T-cell (primary cell): ENCODE results near the gene SUGCT. TPM values are rescaled to one million over a fixed set of nuclear protein-coding genes. Genes with fewer than 3 reads are reported as not detected.

Source experiments
- ATAC-seq, 4 experiments: fragments of 200-7000 bp in 3 of 4; fragments of 150-1000 bp in 1 of 4; cut with Tn5 transposase; replicated peaks in 1 of 4; 1 replicate in 3 of 4; 2 replicates in 1 of 4; pipeline ENCODE4 v1.10.0; 2021; ENCODE audit warnings: moderate library complexity in 3 of 4, mild to moderate bottlenecking in 2 of 4, moderate number of reproducible peaks in 1 of 4
- CTCF ChIA-PET, 2 donors: fragments of 300-600 bp; sonication (Branson Sonifier 250); formaldehyde crosslinking; loops; one replicate each; lab custom pipeline; 2022; ENCODE audit warnings: antibody characterized with exemption in 2 of 2; lab: Charles Lee
- POLR2A ChIA-PET, 2 donors: fragments of 300-600 bp; sonication (Branson Sonifier 250); formaldehyde crosslinking; loops; one replicate each; lab custom pipeline; 2022; ENCODE audit warnings: antibody characterized with exemption in 2 of 2; lab: Charles Lee
- DNase-seq, 35 experiments: peaks; one replicate each; pipeline versions ENCODE4 v3.0.0 to v3.0.0-alpha.2; 2013 to 2023
- H3K27ac ChIP-seq: one replicate; pipeline ENCODE4 v1.5.1; 2013; ENCODE audit warnings: low read length
- H3K27me3 ChIP-seq, 2 experiments: replicated peaks in 1 of 2; 1 replicate in 1 of 2; 2 replicates in 1 of 2; pipeline versions ENCODE4 v1.6.1 to v1.7.0; 2013; ENCODE audit warnings: low read length in 1 of 2, mixed read lengths in 1 of 2; ENCODE audit not compliant: control insufficient read depth in 2 of 2, insufficient read depth in 2 of 2; ENCODE audit errors: extremely low read depth in 1 of 2
- H3K36me3 ChIP-seq, 2 donors: 1 replicate in 1 of 2; 2 replicates in 1 of 2; pipeline versions ENCODE4 v1.6.1 to v1.7.0; 2013; ENCODE audit warnings: low read length in 1 of 2; ENCODE audit not compliant: control insufficient read depth in 2 of 2, insufficient read depth in 1 of 2; ENCODE audit errors: extremely low read depth in 1 of 2
- H3K4me1 ChIP-seq, 2 experiments: 1 replicate in 1 of 2; 2 replicates in 1 of 2; pipeline versions ENCODE4 v1.6.1 to v1.7.0; 2013; ENCODE audit warnings: low read length in 2 of 2, mixed read lengths in 1 of 2; ENCODE audit not compliant: insufficient read depth in 2 of 2, control insufficient read depth in 1 of 2; ENCODE audit errors: extremely low read depth in 1 of 2
- H3K4me3 ChIP-seq, 2 donors: 1 replicate in 1 of 2; 2 replicates in 1 of 2; pipeline versions ENCODE4 v1.5.1 to v1.7.0; 2013; ENCODE audit warnings: mild to moderate bottlenecking in 2 of 2, low read length in 1 of 2, moderate library complexity in 1 of 2; ENCODE audit not compliant: control insufficient read depth in 1 of 2; ENCODE audit errors: extremely low read depth in 1 of 2
- H3K9me3 ChIP-seq: 2 replicates; pipeline ENCODE4 v1.7.0; 2013
- H3K27ac Mint-ChIP-seq, 2 donors: one replicate each; pipeline ENCODE4 v1.8.0; 2020 to 2021; ENCODE audit warnings: mild to moderate bottlenecking in 2 of 2, mixed read lengths in 2 of 2
- H3K27me3 Mint-ChIP-seq, 2 donors: one replicate each; pipeline ENCODE4 v1.8.0; 2021 to 2022; ENCODE audit warnings: mixed read lengths in 2 of 2
- H3K36me3 Mint-ChIP-seq: one replicate; pipeline ENCODE4 v1.8.0; 2021; ENCODE audit warnings: mixed read lengths
- H3K4me1 Mint-ChIP-seq, 3 donors: one replicate each; pipeline ENCODE4 v1.8.0; 2020 to 2022; ENCODE audit warnings: mixed read lengths in 3 of 3, mild to moderate bottlenecking in 1 of 3
- H3K4me3 Mint-ChIP-seq, 3 donors: one replicate each; pipeline ENCODE4 v1.8.0; 2020 to 2022; ENCODE audit warnings: mild to moderate bottlenecking in 3 of 3, mixed read lengths in 3 of 3, moderate library complexity in 3 of 3
- H3K9me3 Mint-ChIP-seq, 3 donors: one replicate each; pipeline ENCODE4 v1.8.0; 2020 to 2022; ENCODE audit warnings: mixed read lengths in 3 of 3
- WGBS: methylation state at CpG from one replicate; pipeline ENCODE4 v1.1.5; 2013; ENCODE audit warnings: missing lambda C conversion rate; ENCODE audit not compliant: insufficient coverage; 5-methylcytosine and 5-hydroxymethylcytosine counted together
- total RNA-seq, 35 experiments: library from RNA in 6 of 35; stranded (reverse) in 6 of 35; fragments of 120-200 nt in 1 of 35; gene quantifications; one replicate each; pipeline versions ENCODE4 v1.2.1 to v1.2.4 and lab custom pipeline; 2013 to 2026

SUGCT gene
- total RNA-seq, 5 donors from 2014 or later (not counting 1 experiment from before 2014, with no cell fraction given): 1.3 to 3.1 (median 2.3) TPM

GRCh38 chr7:40493609-40494051, 358.8 kb downstream of the SUGCT start:
- WGBS: no CpG with 5 or more reads among the region's 5 CpGs
- Histone ChIP-seq H3K9me3 (no peaks in the 10 kb centered on the region), H3K27ac (no peak overlapping the region), H3K36me3 (no peaks in the 10 kb centered on the region), H3K4me1 (no peaks in the 10 kb centered on the region), H3K27me3 (no peaks in the 10 kb centered on the region), H3K4me3 (no peak overlapping the region)
- no peaks in the 10 kb centered on the region for H3K36me3 Mint-ChIP-seq
- no peak overlapping the region for H3K27ac Mint-ChIP-seq
- H3K4me3 Mint-ChIP-seq: no peak overlapping the region
- H3K27me3 Mint-ChIP-seq: no peaks in the 10 kb centered on the region
- ChIA-PET POLR2A (no interaction called here), CTCF (no interaction called here)
- H3K4me1 Mint-ChIP-seq: no peaks in the 10 kb centered on the region
- peaks cover 3 to 5% (median 4%) of the 10 kb centered on the region in 3 donors for H3K9me3 Mint-ChIP-seq
- DNase-seq: no peak
- no peak for ATAC-seq

- no peaks in the 10 kb centered on the region for H3K9me3 ChIP-seq
- no peak overlapping the region for H3K27ac ChIP-seq
- ChIA-PET CTCF (no interaction called here), POLR2A (no interaction called here)
- H3K4me1 Mint-ChIP-seq: no peaks in the 10 kb centered on the region
- DNase-seq (no peak), ATAC-seq (no peak)
- H3K36me3 Mint-ChIP-seq: no peaks in the 10 kb centered on the region
- H3K36me3 ChIP-seq: no peaks in the 10 kb centered on the region
- no peaks in the 10 kb centered on the region for H3K9me3 Mint-ChIP-seq
- 96% methylated on average over 6 of the region's 11 CpGs for WGBS
- no peaks in the 10 kb centered on the region for H3K4me1 ChIP-seq
- no peak overlapping the region for H3K4me3 ChIP-seq
- H3K27me3 ChIP-seq: no peaks in the 10 kb centered on the region
- no peaks in the 10 kb centered on the region for H3K27me3 Mint-ChIP-seq
- H3K27ac Mint-ChIP-seq: no peak overlapping the region
- H3K4me3 Mint-ChIP-seq: no peak overlapping the region
These were observed 364.2 kb downstream of the SUGCT start for GRCh38 chr7:40498924-40499510.

GRCh38 chr7:40499718-40500117, 364.9 kb downstream of the SUGCT start:
- no peaks in the 10 kb centered on the region for H3K4me1 Mint-ChIP-seq
- H3K27me3 Mint-ChIP-seq: no peaks in the 10 kb centered on the region
- no peak overlapping the region for H3K4me3 ChIP-seq
- no peaks in the 10 kb centered on the region for H3K36me3 Mint-ChIP-seq
- ATAC-seq (no peak), DNase-seq (no peak)
- no peaks in the 10 kb centered on the region for H3K4me1 ChIP-seq
- no peaks in the 10 kb centered on the region for H3K9me3 ChIP-seq
- H3K27ac Mint-ChIP-seq: no peak overlapping the region
- ChIA-PET POLR2A (no interaction called here), CTCF (interaction anchor here in 1 of 2 donors (0.6 kb wide), 1 partner anchor 56 kb away, joined by 6 read pairs; no protein-coding TSS in a partner anchor)
- H3K27ac ChIP-seq: no peak overlapping the region
- WGBS: no CpG with 5 or more reads among the region's 1 CpG
- no peaks in the 10 kb centered on the region for H3K9me3 Mint-ChIP-seq
- no peaks in the 10 kb centered on the region for H3K36me3 ChIP-seq
- H3K4me3 Mint-ChIP-seq: no peak overlapping the region
- H3K27me3 ChIP-seq: no peaks in the 10 kb centered on the region

GRCh38 chr7:40500219-40500618, 365.4 kb downstream of the SUGCT start:
- H3K4me1 ChIP-seq: no peaks in the 10 kb centered on the region
- ChIA-PET POLR2A (no interaction called here), CTCF (interaction anchor here in 1 of 2 donors (0.6 kb wide), 1 partner anchor 55 kb away, joined by 6 read pairs; no protein-coding TSS in a partner anchor)
- Mint-ChIP-seq H3K27me3 (no peaks in the 10 kb centered on the region), H3K9me3 (no peaks in the 10 kb centered on the region), H3K4me1 (no peaks in the 10 kb centered on the region), H3K36me3 (no peaks in the 10 kb centered on the region), H3K4me3 (no peak overlapping the region), H3K27ac (no peak overlapping the region)
- no peak overlapping the region for H3K27ac ChIP-seq
- no peaks in the 10 kb centered on the region for H3K9me3 ChIP-seq
- WGBS: no CpG with 5 or more reads among the region's 1 CpG
- no peaks in the 10 kb centered on the region for H3K36me3 ChIP-seq
- no peak for DNase-seq
- no peak for ATAC-seq
- H3K4me3 ChIP-seq: no peak overlapping the region
- no peaks in the 10 kb centered on the region for H3K27me3 ChIP-seq

- no peaks in the 10 kb centered on the region for H3K36me3 Mint-ChIP-seq
These were observed 367.6 kb downstream of the SUGCT start for GRCh38 chr7:40502359-40502758.

GRCh38 chr7:40506158-40506557, 371.4 kb downstream of the SUGCT start:
- ChIA-PET CTCF (no interaction called here), POLR2A (no interaction called here)
- Mint-ChIP-seq H3K36me3 (no peaks in the 10 kb centered on the region), H3K27ac (no peak overlapping the region), H3K27me3 (no peaks in the 10 kb centered on the region), H3K4me1 (no peaks in the 10 kb centered on the region), H3K4me3 (no peak overlapping the region), H3K9me3 (peaks cover 0 to 19% (median 15%) of the 10 kb centered on the region in 3 donors)
- 67% methylated on average over 1 of the region's 3 CpGs for WGBS
- Histone ChIP-seq H3K4me1 (no peaks in the 10 kb centered on the region), H3K27me3 (no peaks in the 10 kb centered on the region), H3K36me3 (no peaks in the 10 kb centered on the region), H3K27ac (no peak overlapping the region), H3K9me3 (no peaks in the 10 kb centered on the region), H3K4me3 (no peak overlapping the region)
- DNase-seq: no peak
- no peak for ATAC-seq

More at GRCh38 chr7:40502359-40502758, 367.6 kb downstream of the SUGCT start:
- ATAC-seq (no peak), DNase-seq (no peak)
- CTCF ChIA-PET: no interaction called here
- POLR2A ChIA-PET: no interaction called here
- Mint-ChIP-seq H3K4me3 (no peak overlapping the region), H3K4me1 (no peaks in the 10 kb centered on the region), H3K27ac (no peak overlapping the region), H3K9me3 (peaks cover 0 to 15% (median 13%) of the 10 kb centered on the region in 3 donors), H3K27me3 (no peaks in the 10 kb centered on the region)
- no peak overlapping the region for H3K4me3 ChIP-seq
- no peaks in the 10 kb centered on the region for H3K9me3 ChIP-seq
- no CpG with 5 or more reads among the region's 1 CpG for WGBS
- no peaks in the 10 kb centered on the region for H3K27me3 ChIP-seq
- H3K4me1 ChIP-seq: no peaks in the 10 kb centered on the region
- H3K27ac ChIP-seq: no peak overlapping the region
- H3K36me3 ChIP-seq: no peaks in the 10 kb centered on the region
